ENCODE data around the gene NMNAT2.

- TF ChIP-seq CTCF (IDR thresholded peaks at IDR 0.05 in 4 of 5, conservative IDR thresholded peaks at IDR 0.05 in 1 of 5) (no peak), POLR2A (IDR thresholded peaks at IDR 0.05) (no peak)
Measured at GRCh38 chr1:183226361-183226760, 191.8 kb downstream of the NMNAT2 start.
